Measurements from ENCODE around the gene ZNF512.

- TF ChIP-seq POLR2A (IDR thresholded peaks at IDR 0.05; ENCODE audit: low read length), result no peak
- no peak for TF ChIP-seq GATA1 (IDR thresholded peaks at IDR 0.05; ENCODE audit: low read depth, low read length)
These were observed 53.9 kb downstream of the ZNF512 start for GRCh38 chr2:27636766-27637165.

Measured in erythroblast (primary cell).